ENCODE measurements around the gene BRICD5.
A peak's percentile ranks its signal among the peaks of the same experiment; 100 is the strongest.

The BRICD5 gene

GRCh38 chr16:2230376-2230775 lies 19.7 kb upstream of the BRICD5 start:
- DNase-seq (ENCODE audit: low spot score): no peak
- CTCF ChIA-PET: interaction anchor here (1.1 to 2.0 kb wide), 3 partner anchors 21 to 36 kb away, joined by 3 to 6 read pairs (median 5); partner anchors contain the start of gene ECI1

GRCh38 chr16:2229632-2230250 lies 19.1 kb upstream of the BRICD5 start:
- TF ChIP-seq CTCF (conservative IDR thresholded peaks at IDR 0.05; ENCODE audit: low read depth): no peak
- peak overlapping the region; percentile 93 for H3K27ac ChIP-seq
- CTCF ChIA-PET: interaction anchor here (2.0 kb wide), 1 partner anchor 22 kb away, joined by 6 read pairs; the partner anchor contains the start of gene ECI1
- DNase-seq (ENCODE audit: low spot score): no peak
- POLR2A ChIA-PET (ENCODE audit: low non-redundant PET): no interaction called here

More at GRCh38 chr16:2230376-2230775, 19.7 kb upstream of the BRICD5 start:
- POLR2A ChIA-PET (ENCODE audit: low non-redundant PET): interaction anchor here (0.6 kb wide), 1 partner anchor 75 kb away, joined by 3 read pairs; the partner anchor contains the start of gene TRAF7
- H3K27ac ChIP-seq: peak overlapping the region; percentile 93
- no peak for TF ChIP-seq CTCF (conservative IDR thresholded peaks at IDR 0.05; ENCODE audit: low read depth)

- ChIA-PET POLR2A (ENCODE audit: low non-redundant PET) (no interaction called here), CTCF (no interaction called here)
- peak overlapping the region; percentile 93 for H3K27ac ChIP-seq
- no peak for TF ChIP-seq CTCF (conservative IDR thresholded peaks at IDR 0.05; ENCODE audit: low read depth)
- no peak for DNase-seq (ENCODE audit: low spot score)
Measured at GRCh38 chr16:2229091-2229490, 18.4 kb upstream of the BRICD5 start.

GRCh38 chr16:2228161-2228824 lies 17.6 kb upstream of the BRICD5 start:
- ChIA-PET POLR2A (ENCODE audit: low non-redundant PET) (interaction anchor here (0.6 kb wide), 1 partner anchor 17 kb away, joined by 4 read pairs; no protein-coding TSS in a partner anchor), CTCF (no interaction called here)
- DNase-seq (ENCODE audit: low spot score): no peak
- peak overlapping the region; percentile 93 for H3K27ac ChIP-seq
- TF ChIP-seq CTCF (conservative IDR thresholded peaks at IDR 0.05; ENCODE audit: low read depth): no peak

GRCh38 chr16:2226918-2227317 lies 16.3 kb upstream of the BRICD5 start:
- ChIA-PET CTCF (no interaction called here), POLR2A (ENCODE audit: low non-redundant PET) (no interaction called here)
- no peak for TF ChIP-seq CTCF (conservative IDR thresholded peaks at IDR 0.05; ENCODE audit: low read depth)
- peak overlapping the region; percentile 90 for H3K27ac ChIP-seq
- no peak for DNase-seq (ENCODE audit: low spot score)

GRCh38 chr16:2226245-2226793 lies 15.7 kb upstream of the BRICD5 start:
- H3K27ac ChIP-seq: peak overlapping the region; percentile 90
- DNase-seq (ENCODE audit: low spot score): no peak
- ChIA-PET POLR2A (ENCODE audit: low non-redundant PET) (interaction anchor here (0.5 to 0.7 kb wide), 2 partner anchors 26 to 146 kb away, joined by 3 to 13 read pairs; no protein-coding TSS in a partner anchor), CTCF (no interaction called here)
- no peak for TF ChIP-seq CTCF (conservative IDR thresholded peaks at IDR 0.05; ENCODE audit: low read depth)
